ENCODE measurements around the gene PRKRIP1. TPM values are rescaled to one million over a fixed set of nuclear protein-coding genes. Genes with fewer than 3 reads are reported as not detected.

The PRKRIP1 gene
- total RNA-seq, 6 donors from 2014 or later, result 17.8 to 80.7 (median 23.0) TPM

DNA sequence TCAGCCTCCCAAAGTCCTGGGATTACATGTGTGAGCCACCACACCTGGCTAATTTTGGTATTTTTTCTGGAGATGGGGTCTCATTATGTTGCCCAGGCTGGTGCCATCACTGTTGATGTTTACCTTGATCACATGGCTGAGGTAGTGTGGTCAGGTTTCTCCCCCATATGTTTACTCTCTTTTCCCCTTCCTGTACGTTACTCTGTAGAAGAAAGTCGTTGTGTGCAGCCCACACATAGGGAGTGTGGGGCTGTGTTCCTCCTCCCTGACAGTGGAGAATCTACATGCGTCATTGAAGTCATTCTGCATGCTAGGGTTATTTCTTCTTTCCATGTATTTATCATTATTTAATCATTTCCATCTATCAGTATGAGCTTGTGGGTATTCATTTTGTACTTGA lies 20.9 kb downstream of the PRKRIP1 start:
- Histone ChIP-seq H3K4me3 (no peak overlapping the region), H3K27me3 (no peaks in the 10 kb centered on the region), H3K9me3 (no peaks in the 10 kb centered on the region), H3K36me3 (peaks cover 0 to 65% (median 32%) of the 10 kb centered on the region in 4 donors), H3K27ac (peak overlapping the region in 2 of 4 donors; percentile 64 to 73), H3K4me1 (peaks cover 0 to 18% (median 2%) of the 10 kb centered on the region in 4 donors)
- no peak for ATAC-seq (ENCODE audit: low FRiP score in 2 of 2)
- DNase-seq, result no peak
- WGBS, 2 donors, result 64 to 79% methylated on average over 3 of the region's 3 CpGs
- no peak for TF ChIP-seq EP300 (IDR thresholded peaks at IDR 0.05)
- TF ChIP-seq, protein P1, sequence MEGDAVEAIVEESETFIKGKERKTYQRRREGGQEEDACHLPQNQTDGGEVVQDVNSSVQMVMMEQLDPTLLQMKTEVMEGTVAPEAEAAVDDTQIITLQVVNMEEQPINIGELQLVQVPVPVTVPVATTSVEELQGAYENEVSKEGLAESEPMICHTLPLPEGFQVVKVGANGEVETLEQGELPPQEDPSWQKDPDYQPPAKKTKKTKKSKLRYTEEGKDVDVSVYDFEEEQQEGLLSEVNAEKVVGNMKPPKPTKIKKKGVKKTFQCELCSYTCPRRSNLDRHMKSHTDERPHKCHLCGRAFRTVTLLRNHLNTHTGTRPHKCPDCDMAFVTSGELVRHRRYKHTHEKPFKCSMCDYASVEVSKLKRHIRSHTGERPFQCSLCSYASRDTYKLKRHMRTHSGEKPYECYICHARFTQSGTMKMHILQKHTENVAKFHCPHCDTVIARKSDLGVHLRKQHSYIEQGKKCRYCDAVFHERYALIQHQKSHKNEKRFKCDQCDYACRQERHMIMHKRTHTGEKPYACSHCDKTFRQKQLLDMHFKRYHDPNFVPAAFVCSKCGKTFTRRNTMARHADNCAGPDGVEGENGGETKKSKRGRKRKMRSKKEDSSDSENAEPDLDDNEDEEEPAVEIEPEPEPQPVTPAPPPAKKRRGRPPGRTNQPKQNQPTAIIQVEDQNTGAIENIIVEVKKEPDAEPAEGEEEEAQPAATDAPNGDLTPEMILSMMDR (IDR thresholded peaks at IDR 0.05), result no peak
- TF ChIP-seq POLR2AphosphoS5 (IDR thresholded peaks at IDR 0.05), result no peak
- no peak for TF ChIP-seq POLR2A (IDR thresholded peaks at IDR 0.05)

DNA sequence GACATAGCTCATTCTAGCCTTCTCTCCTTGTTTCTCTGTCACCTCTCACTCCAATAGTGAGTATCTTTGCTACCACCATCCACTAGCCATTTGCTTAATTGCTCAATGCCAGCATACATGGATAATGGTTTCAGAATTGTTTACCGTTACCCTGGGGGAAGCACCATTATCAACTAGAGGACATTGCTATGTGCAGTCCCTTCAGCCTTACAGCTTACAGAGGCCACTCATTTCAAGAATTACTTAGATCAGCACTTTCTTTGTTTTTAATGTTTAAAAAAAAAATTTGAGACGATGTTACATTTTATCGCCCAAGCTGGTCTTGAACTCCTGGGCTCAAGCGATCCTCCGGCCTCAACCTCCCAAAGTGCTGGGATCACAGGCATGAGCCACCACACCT lies 22.4 kb downstream of the PRKRIP1 start:
- H3K27ac ChIP-seq, result no peak overlapping the region
- H3K4me1 ChIP-seq, result peaks cover 0 to 14% (median 2%) of the 10 kb centered on the region in 4 donors
- no peak for ATAC-seq (ENCODE audit: low FRiP score in 2 of 2)
- TF ChIP-seq, protein P1 (IDR thresholded peaks at IDR 0.05), result no peak
- no peak for TF ChIP-seq POLR2A (IDR thresholded peaks at IDR 0.05)
- no peak for TF ChIP-seq POLR2AphosphoS5 (IDR thresholded peaks at IDR 0.05)
- TF ChIP-seq EP300 (IDR thresholded peaks at IDR 0.05), result no peak
- H3K9me3 ChIP-seq, result no peaks in the 10 kb centered on the region
- H3K36me3 ChIP-seq, result peaks cover 0 to 54% (median 23%) of the 10 kb centered on the region in 4 donors
- H3K4me3 ChIP-seq, result no peak overlapping the region
- WGBS, 2 donors, result 95 to 96% methylated on average over 5 of the region's 5 CpGs
- H3K27me3 ChIP-seq, result no peaks in the 10 kb centered on the region
- no peak for DNase-seq

DNA sequence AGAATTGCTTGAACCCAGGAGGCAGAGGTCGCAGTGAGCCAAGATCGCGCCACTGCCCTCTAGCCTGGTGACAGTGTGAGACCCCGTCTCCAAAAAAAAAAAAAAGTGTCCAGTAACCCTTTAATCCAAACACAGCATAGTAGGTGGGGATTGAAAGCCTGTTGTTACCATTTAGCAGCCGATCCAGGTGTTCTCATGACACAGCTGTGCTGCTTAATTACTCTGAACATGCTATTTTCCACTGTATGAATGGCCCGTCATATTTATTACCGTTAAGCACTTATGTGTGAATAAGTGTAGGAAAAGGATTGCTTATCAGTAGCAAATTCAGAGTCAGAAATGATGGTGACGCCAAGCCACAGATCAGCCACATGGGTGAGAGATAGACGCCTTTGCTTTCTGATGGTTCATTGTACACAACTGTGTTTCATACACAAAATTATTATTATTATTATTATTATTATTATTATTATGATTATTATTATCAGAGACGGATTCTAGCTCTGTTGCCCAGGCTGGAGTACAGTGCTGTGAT lies 25.6 kb downstream of the PRKRIP1 start:
- Histone ChIP-seq H3K27me3 (no peaks in the 10 kb centered on the region), H3K4me3 (no peak overlapping the region), H3K27ac (peak overlapping the region in 1 of 4 donors; percentile 44), H3K4me1 (peaks cover 0 to 8% (median 5%) of the 10 kb centered on the region in 4 donors), H3K36me3 (peaks cover 0 to 53% (median 23%) of the 10 kb centered on the region in 4 donors), H3K9me3 (no peaks in the 10 kb centered on the region)
- WGBS, 2 donors, result 93% methylated on average over 10 of the region's 10 CpGs
- TF ChIP-seq, protein P1 (IDR thresholded peaks at IDR 0.05), result no peak
- TF ChIP-seq EP300 (IDR thresholded peaks at IDR 0.05) (no peak), POLR2A (IDR thresholded peaks at IDR 0.05) (no peak), POLR2AphosphoS5 (IDR thresholded peaks at IDR 0.05) (no peak)
- no peak for ATAC-seq (ENCODE audit: low FRiP score in 2 of 2)
- DNase-seq, result no peak

DNA sequence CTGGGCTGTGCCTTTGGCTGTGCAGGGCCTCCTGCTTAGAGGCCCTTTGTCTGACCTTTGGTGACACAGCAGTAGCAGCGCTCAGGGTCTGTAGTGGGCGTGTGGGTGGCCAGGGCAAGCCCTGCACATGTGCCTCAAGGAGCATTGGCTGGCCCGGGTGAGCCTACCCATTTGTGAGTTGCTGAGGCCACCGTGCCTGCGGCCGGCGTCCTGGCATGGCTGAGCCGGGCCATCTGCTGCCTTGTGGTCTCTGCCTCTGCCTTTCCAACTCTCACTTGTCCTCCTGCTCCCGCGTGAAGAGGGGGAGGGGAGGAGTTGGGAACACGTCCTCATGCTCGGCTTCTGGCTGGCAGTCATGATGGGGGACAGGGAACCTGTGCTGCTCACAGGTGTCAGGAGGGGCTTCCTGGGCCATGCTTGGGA lies 28.0 kb downstream of the PRKRIP1 start:
- DNase-seq, result peak in 1 of 2 donors; percentile 62
- Histone ChIP-seq H3K36me3 (peaks cover 0 to 46% (median 20%) of the 10 kb centered on the region in 4 donors), H3K4me1 (peaks cover 0 to 16% (median 7%) of the 10 kb centered on the region in 4 donors), H3K27ac (peak overlapping the region in 3 of 4 donors; percentile 39 to 90 (median 83)), H3K27me3 (no peaks in the 10 kb centered on the region), H3K9me3 (no peaks in the 10 kb centered on the region), H3K4me3 (no peak overlapping the region)
- 73 to 75% methylated on average over 2 to 12 of the region's 12 CpGs for WGBS, 2 donors
- ATAC-seq (ENCODE audit: low FRiP score in 2 of 2), result no peak
- TF ChIP-seq EP300 (IDR thresholded peaks at IDR 0.05), result no peak
- TF ChIP-seq, protein P1 (IDR thresholded peaks at IDR 0.05), result no peak
- no peak for TF ChIP-seq POLR2AphosphoS5 (IDR thresholded peaks at IDR 0.05)
- no peak for TF ChIP-seq POLR2A (IDR thresholded peaks at IDR 0.05)

DNA sequence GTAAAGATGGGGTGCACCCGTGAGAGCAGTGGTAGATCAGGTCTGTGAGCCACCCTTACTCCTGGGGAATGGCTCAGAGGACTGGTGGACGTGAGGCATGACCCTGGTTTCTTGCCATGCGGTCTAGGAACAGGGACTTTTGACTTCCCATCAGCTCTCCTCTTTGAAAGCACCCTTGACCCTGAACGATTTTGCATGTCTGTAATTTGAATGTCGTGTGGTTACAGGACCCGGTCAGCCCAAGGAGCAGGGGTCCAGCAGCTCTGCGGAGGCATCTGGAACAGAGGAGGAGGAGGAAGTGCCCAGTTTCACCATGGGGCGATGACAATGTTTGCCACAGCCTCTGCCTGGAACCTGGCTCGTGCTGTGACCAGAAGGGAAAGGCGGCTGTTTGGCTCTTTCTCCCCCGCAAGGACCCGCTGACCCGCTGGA lies 28.6 kb downstream of the PRKRIP1 start:
- TF ChIP-seq, protein P1 (IDR thresholded peaks at IDR 0.05), result no peak
- TF ChIP-seq POLR2AphosphoS5 (IDR thresholded peaks at IDR 0.05) (no peak), POLR2A (IDR thresholded peaks at IDR 0.05) (no peak), EP300 (IDR thresholded peaks at IDR 0.05) (no peak)
- WGBS, 2 donors, result 74 to 78% methylated on average over 11 to 13 of the region's 13 CpGs
- Histone ChIP-seq H3K9me3 (no peaks in the 10 kb centered on the region), H3K27ac (peak overlapping the region; percentile 83 to 90 (median 88)), H3K27me3 (no peaks in the 10 kb centered on the region), H3K4me3 (no peak overlapping the region), H3K36me3 (peaks cover 0 to 46% (median 18%) of the 10 kb centered on the region in 4 donors), H3K4me1 (peaks cover 0 to 16% (median 7%) of the 10 kb centered on the region in 4 donors)
- DNase-seq, result peak in 1 of 2 donors; percentile 62
- peak in 1 of 2 donors; percentile 36 for ATAC-seq (ENCODE audit: low FRiP score in 2 of 2)
